Cardiac fibroblast (primary cell): ENCODE measurements around the gene ICA1.

ENCODE experiments used
- DNase-seq, 2 donors: peaks; one replicate each; pipeline versions ENCODE4 v3.0.0 to v3.0.0-alpha.2; 2010; ENCODE audit warnings: low read depth in 2 of 2
- H3K4me3 ChIP-seq, 2 donors: replicated peaks in 1 of 2; 1 replicate in 1 of 2; 2 replicates in 1 of 2; pipeline ENCODE4 v1.5.1; 2011; ENCODE audit warnings: low read depth in 2 of 2, low read length in 2 of 2, mild to moderate bottlenecking in 2 of 2, moderate library complexity in 1 of 2
- CTCF ChIP-seq: IDR thresholded peaks from one replicate; pipeline ENCODE4 v1.5.1; 2011; ENCODE audit warnings: low read depth, mild to moderate bottlenecking, low read length, inconsistent platforms

The ICA1 gene

GRCh38 chr7:8226501-8226900 lies 35.5 kb downstream of the ICA1 start:
- no peak for TF ChIP-seq CTCF
- H3K4me3 ChIP-seq, result no peak overlapping the region
- DNase-seq, result no peak

- DNase-seq, result no peak
- TF ChIP-seq CTCF, result no peak
- no peak overlapping the region for H3K4me3 ChIP-seq
These were observed 40.4 kb downstream of the ICA1 start for GRCh38 chr7:8221567-8221966.

- no peak for DNase-seq
- no peak for TF ChIP-seq CTCF
- H3K4me3 ChIP-seq, result no peak overlapping the region
These were observed 40.9 kb downstream of the ICA1 start for GRCh38 chr7:8221101-8221495.

- no peak for DNase-seq
These were observed 41.4 kb downstream of the ICA1 start for GRCh38 chr7:8220376-8221100.

GRCh38 chr7:8217200-8218068 lies 44.5 kb downstream of the ICA1 start:
- TF ChIP-seq CTCF, result peak; percentile 39
- no peak overlapping the region for H3K4me3 ChIP-seq
- DNase-seq, result peak; percentile 79 to 86

More at GRCh38 chr7:8220376-8221100, 41.4 kb downstream of the ICA1 start:
- no peak overlapping the region for H3K4me3 ChIP-seq
- TF ChIP-seq CTCF, result no peak

- H3K4me3 ChIP-seq, result no peak overlapping the region
- no peak for DNase-seq
- no peak for TF ChIP-seq CTCF
These were observed 45.7 kb downstream of the ICA1 start for GRCh38 chr7:8216334-8216690.
